ENCODE data around the gene CBLB.

CBLB gene

DNA sequence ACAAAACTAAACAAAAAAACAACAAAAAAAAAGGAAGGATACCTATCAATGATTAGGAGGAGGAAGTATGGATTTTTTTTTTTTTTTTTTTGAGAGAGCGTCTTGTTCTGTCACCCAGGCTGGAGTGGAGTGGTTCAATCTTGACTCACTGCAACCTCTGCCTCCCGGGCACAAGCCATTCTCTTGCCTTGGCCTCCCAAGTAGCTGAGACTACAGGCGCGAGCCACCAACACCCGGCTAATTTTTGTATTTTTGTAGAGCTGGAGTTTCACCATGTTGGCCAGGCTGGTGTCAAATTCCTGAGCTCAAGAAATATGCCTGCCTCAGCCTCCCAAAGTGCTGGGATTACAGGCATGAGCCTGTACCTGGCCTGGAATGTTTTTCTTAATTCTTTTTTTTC is 195.8 kb downstream of the CBLB start:
- TF ChIP-seq, protein P1, sequence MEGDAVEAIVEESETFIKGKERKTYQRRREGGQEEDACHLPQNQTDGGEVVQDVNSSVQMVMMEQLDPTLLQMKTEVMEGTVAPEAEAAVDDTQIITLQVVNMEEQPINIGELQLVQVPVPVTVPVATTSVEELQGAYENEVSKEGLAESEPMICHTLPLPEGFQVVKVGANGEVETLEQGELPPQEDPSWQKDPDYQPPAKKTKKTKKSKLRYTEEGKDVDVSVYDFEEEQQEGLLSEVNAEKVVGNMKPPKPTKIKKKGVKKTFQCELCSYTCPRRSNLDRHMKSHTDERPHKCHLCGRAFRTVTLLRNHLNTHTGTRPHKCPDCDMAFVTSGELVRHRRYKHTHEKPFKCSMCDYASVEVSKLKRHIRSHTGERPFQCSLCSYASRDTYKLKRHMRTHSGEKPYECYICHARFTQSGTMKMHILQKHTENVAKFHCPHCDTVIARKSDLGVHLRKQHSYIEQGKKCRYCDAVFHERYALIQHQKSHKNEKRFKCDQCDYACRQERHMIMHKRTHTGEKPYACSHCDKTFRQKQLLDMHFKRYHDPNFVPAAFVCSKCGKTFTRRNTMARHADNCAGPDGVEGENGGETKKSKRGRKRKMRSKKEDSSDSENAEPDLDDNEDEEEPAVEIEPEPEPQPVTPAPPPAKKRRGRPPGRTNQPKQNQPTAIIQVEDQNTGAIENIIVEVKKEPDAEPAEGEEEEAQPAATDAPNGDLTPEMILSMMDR (IDR thresholded peaks at IDR 0.05; ENCODE audit: low read depth, low read length) = no peak
- no peak for TF ChIP-seq EZH2phosphoT487 (IDR thresholded peaks at IDR 0.05; ENCODE audit: low read depth)
- no peak overlapping the region for H3K27ac ChIP-seq (ENCODE audit: low read length)
- no peak overlapping the region for H3K4me2 ChIP-seq (ENCODE audit: low read length)
- no peaks in the 10 kb centered on the region for H4K20me1 ChIP-seq (ENCODE audit: insufficient read depth, low read length)
- H2AFZ ChIP-seq (ENCODE audit: low read depth, low read length) = no peak overlapping the region
- H3K36me3 ChIP-seq (replicated peaks; ENCODE audit: low read depth, low read length) = peaks cover 4% of the 10 kb centered on the region
- no peaks in the 10 kb centered on the region for H3K27me3 ChIP-seq (ENCODE audit: low read depth, low read length)
- H3K4me1 ChIP-seq (ENCODE audit: low read length) = no peaks in the 10 kb centered on the region
- H3K79me2 ChIP-seq (ENCODE audit: low read length) = no peaks in the 10 kb centered on the region
- no peaks in the 10 kb centered on the region for H3K9me3 ChIP-seq (ENCODE audit: insufficient read depth, low read length)
- H3K4me3 ChIP-seq (ENCODE audit: low read length) = no peak overlapping the region
- no peak overlapping the region for H3K9ac ChIP-seq (ENCODE audit: low read length)

DNA sequence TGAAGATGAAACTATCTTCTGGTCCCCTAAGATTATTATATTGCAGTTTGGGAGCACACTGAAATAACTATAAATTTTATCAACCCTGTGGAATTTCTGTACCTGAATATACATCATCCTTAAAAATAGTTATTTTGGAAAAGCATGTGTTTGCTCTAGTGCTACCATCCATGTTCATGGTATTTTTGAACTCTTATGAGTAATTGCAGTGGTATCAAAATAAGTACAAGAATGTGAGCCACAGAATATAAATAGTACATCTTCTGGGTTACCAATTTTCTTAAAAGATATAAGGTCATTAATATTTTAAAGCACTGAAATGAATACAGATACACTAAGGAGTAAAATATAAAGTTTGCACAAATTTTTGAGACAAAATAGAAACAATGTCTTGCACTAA is 206.5 kb downstream of the CBLB start:
- Histone ChIP-seq H3K4me1 (ENCODE audit: low read length) (no peaks in the 10 kb centered on the region), H3K9ac (ENCODE audit: low read length) (no peak overlapping the region)
- TF ChIP-seq, protein P1 (IDR thresholded peaks at IDR 0.05; ENCODE audit: low read depth, low read length) = no peak
- TF ChIP-seq EZH2phosphoT487 (IDR thresholded peaks at IDR 0.05; ENCODE audit: low read depth) = no peak

DNA sequence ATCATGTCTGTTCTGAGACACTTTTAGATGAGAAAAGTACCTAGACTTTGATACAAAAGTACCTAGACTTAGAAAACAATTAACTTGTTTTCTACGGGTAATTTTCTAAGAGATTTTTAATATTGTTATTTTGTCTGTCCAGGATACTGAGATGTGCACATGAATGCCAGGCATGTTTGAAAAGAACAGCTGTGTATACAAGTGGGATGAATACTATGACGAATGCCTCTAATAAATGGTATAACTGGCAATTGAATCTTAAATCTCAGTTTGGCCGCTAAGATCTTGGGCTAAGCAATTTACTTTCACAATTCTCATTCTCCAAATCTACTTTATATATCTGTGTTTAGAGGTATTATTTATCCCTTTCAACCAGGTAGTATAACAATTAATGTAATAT is 207.4 kb downstream of the CBLB start:
- Histone ChIP-seq H3K27ac (ENCODE audit: low read length) (no peak overlapping the region), H3K9me3 (ENCODE audit: insufficient read depth, low read length) (no peaks in the 10 kb centered on the region), H3K36me3 (replicated peaks; ENCODE audit: low read depth, low read length) (no peaks in the 10 kb centered on the region), H3K9ac (ENCODE audit: low read length) (no peak overlapping the region), H3K4me3 (ENCODE audit: low read length) (no peak overlapping the region), H2AFZ (ENCODE audit: low read depth, low read length) (no peak overlapping the region), H3K79me2 (ENCODE audit: low read length) (no peaks in the 10 kb centered on the region), H3K27me3 (ENCODE audit: low read depth, low read length) (no peaks in the 10 kb centered on the region), H3K4me1 (ENCODE audit: low read length) (no peaks in the 10 kb centered on the region), H4K20me1 (ENCODE audit: insufficient read depth, low read length) (no peaks in the 10 kb centered on the region), H3K4me2 (ENCODE audit: low read length) (no peak overlapping the region)
- TF ChIP-seq EZH2phosphoT487 (IDR thresholded peaks at IDR 0.05; ENCODE audit: low read depth) = no peak

More for the DNA sequence above, 206.5 kb downstream of the CBLB start:
- Histone ChIP-seq H3K27ac (ENCODE audit: low read length) (no peak overlapping the region), H3K9me3 (ENCODE audit: insufficient read depth, low read length) (no peaks in the 10 kb centered on the region), H3K27me3 (ENCODE audit: low read depth, low read length) (no peaks in the 10 kb centered on the region), H2AFZ (ENCODE audit: low read depth, low read length) (no peak overlapping the region), H3K4me3 (ENCODE audit: low read length) (no peak overlapping the region), H4K20me1 (ENCODE audit: insufficient read depth, low read length) (no peaks in the 10 kb centered on the region), H3K79me2 (ENCODE audit: low read length) (no peaks in the 10 kb centered on the region), H3K36me3 (replicated peaks; ENCODE audit: low read depth, low read length) (no peaks in the 10 kb centered on the region), H3K4me2 (ENCODE audit: low read length) (no peak overlapping the region)

DNA sequence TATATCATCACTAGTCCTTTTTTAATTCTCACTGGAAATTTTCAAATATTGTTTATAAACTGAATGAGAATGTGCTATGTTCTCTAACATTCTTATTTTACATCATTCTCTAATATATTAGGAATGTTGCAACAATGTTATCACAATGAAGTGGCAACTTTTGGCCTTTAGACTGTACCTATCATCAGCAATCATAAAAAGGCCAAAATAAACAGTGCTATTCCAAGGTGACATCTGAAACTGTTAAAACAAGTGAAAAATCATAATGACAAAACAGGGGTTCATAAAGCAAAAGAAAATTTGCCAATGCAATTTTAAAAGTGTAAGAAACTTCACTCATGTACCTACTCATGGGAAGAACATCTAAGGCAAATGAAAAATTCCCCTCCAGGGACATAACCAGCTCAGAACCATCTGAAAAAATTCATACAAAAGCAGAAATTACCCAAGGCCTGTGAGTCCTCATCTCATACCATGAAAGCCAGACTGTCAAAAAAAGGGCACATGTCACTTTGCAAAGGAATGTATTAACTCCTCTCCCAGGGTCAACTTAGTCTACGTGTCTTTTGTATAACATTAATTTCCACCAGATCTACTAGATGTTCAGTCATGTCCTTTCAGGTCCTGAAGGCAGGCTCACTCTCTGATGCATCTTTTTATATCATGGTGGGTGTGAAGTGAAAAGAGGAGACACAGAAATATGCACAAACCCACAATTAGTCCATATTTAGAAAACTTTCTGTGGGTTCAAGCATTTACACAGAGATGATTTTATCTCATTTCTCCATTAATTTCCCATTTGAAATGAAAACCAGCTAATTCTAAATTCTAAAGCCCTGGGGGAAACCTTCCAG is 211.9 kb downstream of the CBLB start:
- H3K27me3 ChIP-seq (ENCODE audit: low read depth, low read length) = no peaks in the 10 kb centered on the region
- no peaks in the 10 kb centered on the region for H3K4me1 ChIP-seq (ENCODE audit: low read length)
- H3K79me2 ChIP-seq (ENCODE audit: low read length) = no peaks in the 10 kb centered on the region
- H3K4me3 ChIP-seq (ENCODE audit: low read length) = no peak overlapping the region
- H3K9ac ChIP-seq (ENCODE audit: low read length) = no peak overlapping the region
- no peaks in the 10 kb centered on the region for H4K20me1 ChIP-seq (ENCODE audit: insufficient read depth, low read length)
- H2AFZ ChIP-seq (ENCODE audit: low read depth, low read length) = no peak overlapping the region
- H3K36me3 ChIP-seq (replicated peaks; ENCODE audit: low read depth, low read length) = no peaks in the 10 kb centered on the region
- no peak overlapping the region for H3K4me2 ChIP-seq (ENCODE audit: low read length)
- H3K9me3 ChIP-seq (ENCODE audit: insufficient read depth, low read length) = no peaks in the 10 kb centered on the region
- no peak overlapping the region for H3K27ac ChIP-seq (ENCODE audit: low read length)
- no peak for TF ChIP-seq EZH2phosphoT487 (IDR thresholded peaks at IDR 0.05; ENCODE audit: low read depth)
- TF ChIP-seq, protein P1 (IDR thresholded peaks at IDR 0.05; ENCODE audit: low read depth, low read length) = no peak

All from OCI-LY3 (cell line).